ENCODE measurements around the gene ZNF655. TPM values are rescaled to one million over a fixed set of nuclear protein-coding genes. Genes with fewer than 3 reads are reported as not detected.

The ZNF655 gene
- total RNA-seq, 5 donors from 2014 or later (not counting 1 experiment from before 2014, with no cell fraction given): 145 to 163 (median 157) TPM

- Histone ChIP-seq H3K4me1 (ENCODE audit: control insufficient read depth in 1 of 2, extremely low read depth in 1 of 2, insufficient read depth in 2 of 2, low read length in 2 of 2) (no peaks in the 10 kb centered on the region), H3K4me3 (ENCODE audit: control insufficient read depth in 1 of 2, extremely low read depth in 1 of 2, low read length in 1 of 2) (no peak overlapping the region), H3K9me3 (peaks cover 11% of the 10 kb centered on the region), H3K27me3 (replicated peaks in 1 of 2; ENCODE audit: control insufficient read depth in 2 of 2, extremely low read depth in 1 of 2, insufficient read depth in 2 of 2, low read length in 1 of 2) (no peaks in the 10 kb centered on the region), H3K27ac (ENCODE audit: low read length) (no peak overlapping the region), H3K36me3 (ENCODE audit: control insufficient read depth in 2 of 2, extremely low read depth in 1 of 2, insufficient read depth in 1 of 2, low read length in 1 of 2) (peaks cover 8 to 10% of the 10 kb centered on the region in 2 donors)
- no peaks in the 10 kb centered on the region for H3K4me1 Mint-ChIP-seq
- H3K36me3 Mint-ChIP-seq: peaks cover 32% of the 10 kb centered on the region
- peaks cover 14 to 31% (median 30%) of the 10 kb centered on the region in 3 donors for H3K9me3 Mint-ChIP-seq
- no peaks in the 10 kb centered on the region for H3K27me3 Mint-ChIP-seq
- no peak overlapping the region for H3K27ac Mint-ChIP-seq
- WGBS (ENCODE audit: insufficient coverage): no CpG with 5 or more reads among the region's 2 CpGs
- no peak overlapping the region for H3K4me3 Mint-ChIP-seq
- ChIA-PET CTCF (no interaction called here), POLR2A (no interaction called here)
- ATAC-seq (replicated peaks in 1 of 4) (no peak), DNase-seq (no peak)
Measured at GRCh38 chr7:99535667-99536066, 22.8 kb upstream of the ZNF655 start.

- H3K27me3 ChIP-seq (replicated peaks in 1 of 2; ENCODE audit: control insufficient read depth in 2 of 2, extremely low read depth in 1 of 2, insufficient read depth in 2 of 2, low read length in 1 of 2): no peaks in the 10 kb centered on the region
- peaks cover 0 to 2% of the 10 kb centered on the region in 2 donors for H3K36me3 ChIP-seq (ENCODE audit: control insufficient read depth in 2 of 2, extremely low read depth in 1 of 2, insufficient read depth in 1 of 2, low read length in 1 of 2)
- Mint-ChIP-seq H3K4me1 (no peaks in the 10 kb centered on the region), H3K27me3 (no peaks in the 10 kb centered on the region), H3K36me3 (no peaks in the 10 kb centered on the region), H3K27ac (no peak overlapping the region), H3K4me3 (no peak overlapping the region), H3K9me3 (peaks cover 10 to 25% (median 18%) of the 10 kb centered on the region in 3 donors)
- no peak for DNase-seq
- H3K4me3 ChIP-seq (ENCODE audit: control insufficient read depth in 1 of 2, extremely low read depth in 1 of 2, low read length in 1 of 2): no peak overlapping the region
- H3K4me1 ChIP-seq (ENCODE audit: control insufficient read depth in 1 of 2, extremely low read depth in 1 of 2, insufficient read depth in 2 of 2, low read length in 2 of 2): no peaks in the 10 kb centered on the region
- H3K9me3 ChIP-seq: no peaks in the 10 kb centered on the region
- ATAC-seq (replicated peaks in 1 of 4): no peak
- no peak overlapping the region for H3K27ac ChIP-seq (ENCODE audit: low read length)
- 90% methylated on average over 2 of the region's 7 CpGs for WGBS (ENCODE audit: insufficient coverage)
- CTCF ChIA-PET: interaction anchor here in 1 of 2 donors (0.6 kb wide), 1 partner anchor 438 kb away, joined by 3 read pairs; no protein-coding TSS in a partner anchor
- POLR2A ChIA-PET: interaction anchor here in 1 of 2 donors (0.7 kb wide), 1 partner anchor 1087 kb away, joined by 5 read pairs; no protein-coding TSS in a partner anchor
Measured at GRCh38 chr7:99539213-99539811, 19.1 kb upstream of the ZNF655 start.

- peaks cover 10 to 22% (median 18%) of the 10 kb centered on the region in 3 donors for H3K9me3 Mint-ChIP-seq
- ChIA-PET CTCF (interaction anchor here in 1 of 2 donors (1.2 kb wide), 1 partner anchor 15 kb away, joined by 3 read pairs; no protein-coding TSS in a partner anchor), POLR2A (interaction anchor here in 1 of 2 donors (0.6 kb wide), 1 partner anchor 367 kb away, joined by 3 read pairs; no protein-coding TSS in a partner anchor)
Measured at GRCh38 chr7:99540542-99540941, 17.9 kb upstream of the ZNF655 start.

DNA sequence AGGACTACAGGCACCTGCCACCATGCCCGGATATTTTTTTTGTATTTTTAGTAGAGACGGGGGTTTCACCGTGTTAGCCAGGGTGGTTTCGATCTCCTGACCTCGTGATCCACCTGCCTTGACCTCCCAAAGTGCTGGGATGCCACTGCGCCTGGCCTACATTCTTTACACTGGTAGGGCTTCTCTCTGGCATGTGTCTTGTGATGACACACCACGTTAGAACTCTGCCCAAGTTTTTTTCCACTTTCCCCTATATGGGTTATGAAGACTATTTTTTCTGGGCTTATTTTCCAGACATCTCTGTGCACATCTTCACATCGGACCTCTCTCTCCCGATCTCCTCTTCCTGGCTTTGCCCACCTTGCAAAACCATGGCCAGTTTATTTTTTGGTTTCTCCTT lies 17.2 kb upstream of the ZNF655 start:
- Histone ChIP-seq H3K4me3 (ENCODE audit: control insufficient read depth in 1 of 2, extremely low read depth in 1 of 2, low read length in 1 of 2) (no peak overlapping the region), H3K36me3 (ENCODE audit: control insufficient read depth in 2 of 2, extremely low read depth in 1 of 2, insufficient read depth in 1 of 2, low read length in 1 of 2) (peaks cover 0 to 2% of the 10 kb centered on the region in 2 donors), H3K27me3 (replicated peaks in 1 of 2; ENCODE audit: control insufficient read depth in 2 of 2, extremely low read depth in 1 of 2, insufficient read depth in 2 of 2, low read length in 1 of 2) (no peaks in the 10 kb centered on the region), H3K4me1 (ENCODE audit: control insufficient read depth in 1 of 2, extremely low read depth in 1 of 2, insufficient read depth in 2 of 2, low read length in 2 of 2) (no peaks in the 10 kb centered on the region), H3K27ac (ENCODE audit: low read length) (no peak overlapping the region), H3K9me3 (no peaks in the 10 kb centered on the region)
- ATAC-seq (replicated peaks in 1 of 4) (no peak), DNase-seq (no peak)
- no peaks in the 10 kb centered on the region for H3K27me3 Mint-ChIP-seq
- 100% methylated on average over 4 of the region's 9 CpGs for WGBS (ENCODE audit: insufficient coverage)
- CTCF ChIA-PET: interaction anchor here in 1 of 2 donors (0.7 kb wide), 1 partner anchor 73 kb away, joined by 3 read pairs; no protein-coding TSS in a partner anchor
- peaks cover 10 to 22% (median 18%) of the 10 kb centered on the region in 3 donors for H3K9me3 Mint-ChIP-seq
- no peak overlapping the region for H3K27ac Mint-ChIP-seq
- H3K4me1 Mint-ChIP-seq: no peaks in the 10 kb centered on the region
- no peaks in the 10 kb centered on the region for H3K36me3 Mint-ChIP-seq
- POLR2A ChIA-PET: no interaction called here
- no peak overlapping the region for H3K4me3 Mint-ChIP-seq

More at GRCh38 chr7:99540542-99540941, 17.9 kb upstream of the ZNF655 start:
- Histone ChIP-seq H3K4me3 (ENCODE audit: control insufficient read depth in 1 of 2, extremely low read depth in 1 of 2, low read length in 1 of 2) (peak overlapping the region in 1 of 2 donors; percentile 1), H3K9me3 (no peaks in the 10 kb centered on the region), H3K4me1 (ENCODE audit: control insufficient read depth in 1 of 2, extremely low read depth in 1 of 2, insufficient read depth in 2 of 2, low read length in 2 of 2) (no peaks in the 10 kb centered on the region), H3K27me3 (replicated peaks in 1 of 2; ENCODE audit: control insufficient read depth in 2 of 2, extremely low read depth in 1 of 2, insufficient read depth in 2 of 2, low read length in 1 of 2) (no peaks in the 10 kb centered on the region), H3K27ac (ENCODE audit: low read length) (no peak overlapping the region), H3K36me3 (ENCODE audit: control insufficient read depth in 2 of 2, extremely low read depth in 1 of 2, insufficient read depth in 1 of 2, low read length in 1 of 2) (peaks cover 0 to 2% of the 10 kb centered on the region in 2 donors)
- Mint-ChIP-seq H3K36me3 (no peaks in the 10 kb centered on the region), H3K4me3 (no peak overlapping the region), H3K27ac (no peak overlapping the region), H3K4me1 (no peaks in the 10 kb centered on the region), H3K27me3 (no peaks in the 10 kb centered on the region)
- no peak for DNase-seq
- WGBS (ENCODE audit: insufficient coverage): 100% methylated on average over 3 of the region's 5 CpGs
- ATAC-seq (replicated peaks in 1 of 4): no peak

GRCh38 chr7:99543081-99543671 lies 15.3 kb upstream of the ZNF655 start:
- Mint-ChIP-seq H3K36me3 (peaks cover 8% of the 10 kb centered on the region), H3K9me3 (peaks cover 10 to 18% (median 18%) of the 10 kb centered on the region in 3 donors), H3K4me3 (no peak overlapping the region), H3K27me3 (no peaks in the 10 kb centered on the region), H3K4me1 (no peaks in the 10 kb centered on the region), H3K27ac (no peak overlapping the region)
- Histone ChIP-seq H3K4me3 (ENCODE audit: control insufficient read depth in 1 of 2, extremely low read depth in 1 of 2, low read length in 1 of 2) (no peak overlapping the region), H3K9me3 (no peaks in the 10 kb centered on the region), H3K27me3 (replicated peaks in 1 of 2; ENCODE audit: control insufficient read depth in 2 of 2, extremely low read depth in 1 of 2, insufficient read depth in 2 of 2, low read length in 1 of 2) (no peaks in the 10 kb centered on the region), H3K36me3 (ENCODE audit: control insufficient read depth in 2 of 2, extremely low read depth in 1 of 2, insufficient read depth in 1 of 2, low read length in 1 of 2) (peaks cover 2 to 6% of the 10 kb centered on the region in 2 donors), H3K4me1 (ENCODE audit: control insufficient read depth in 1 of 2, extremely low read depth in 1 of 2, insufficient read depth in 2 of 2, low read length in 2 of 2) (no peaks in the 10 kb centered on the region), H3K27ac (ENCODE audit: low read length) (no peak overlapping the region)
- 96% methylated on average over 34 of the region's 34 CpGs for WGBS (ENCODE audit: insufficient coverage)
- ATAC-seq (replicated peaks in 1 of 4) (no peak), DNase-seq (no peak)
- POLR2A ChIA-PET: no interaction called here
- CTCF ChIA-PET: no interaction called here

DNA sequence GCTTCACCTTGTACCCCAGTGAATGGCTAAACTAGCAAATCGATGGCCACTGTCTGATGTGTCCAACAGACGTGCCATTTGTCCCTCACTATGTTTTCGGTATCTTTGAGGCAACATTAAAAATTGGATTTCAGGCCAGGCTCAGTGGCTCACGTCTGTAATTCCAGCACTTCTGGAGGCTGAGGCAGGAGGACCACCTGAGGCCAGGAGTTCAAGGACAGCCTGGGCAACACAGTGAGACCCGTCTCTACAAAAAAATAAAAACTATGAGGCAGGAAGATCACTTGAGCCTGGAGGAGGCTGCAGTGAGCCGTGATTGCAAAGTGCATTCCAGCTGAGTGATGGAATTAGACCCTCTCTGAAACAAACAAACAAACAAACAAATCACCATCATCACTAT lies 14.5 kb upstream of the ZNF655 start:
- CTCF ChIA-PET: no interaction called here
- 88% methylated on average over 4 of the region's 6 CpGs for WGBS (ENCODE audit: insufficient coverage)
- Mint-ChIP-seq H3K36me3 (peaks cover 12% of the 10 kb centered on the region), H3K4me3 (no peak overlapping the region), H3K9me3 (peaks cover 7 to 18% (median 15%) of the 10 kb centered on the region in 3 donors), H3K4me1 (no peaks in the 10 kb centered on the region), H3K27me3 (no peaks in the 10 kb centered on the region), H3K27ac (no peak overlapping the region)
- Histone ChIP-seq H3K36me3 (ENCODE audit: control insufficient read depth in 2 of 2, extremely low read depth in 1 of 2, insufficient read depth in 1 of 2, low read length in 1 of 2) (peaks cover 2 to 8% of the 10 kb centered on the region in 2 donors), H3K4me1 (ENCODE audit: control insufficient read depth in 1 of 2, extremely low read depth in 1 of 2, insufficient read depth in 2 of 2, low read length in 2 of 2) (no peaks in the 10 kb centered on the region), H3K27me3 (replicated peaks in 1 of 2; ENCODE audit: control insufficient read depth in 2 of 2, extremely low read depth in 1 of 2, insufficient read depth in 2 of 2, low read length in 1 of 2) (no peaks in the 10 kb centered on the region), H3K27ac (ENCODE audit: low read length) (no peak overlapping the region), H3K4me3 (ENCODE audit: control insufficient read depth in 1 of 2, extremely low read depth in 1 of 2, low read length in 1 of 2) (no peak overlapping the region), H3K9me3 (no peaks in the 10 kb centered on the region)
- ATAC-seq (replicated peaks in 1 of 4) (no peak), DNase-seq (no peak)
- POLR2A ChIA-PET: interaction anchor here in 1 of 2 donors (0.7 kb wide), 1 partner anchor 1569 kb away, joined by 3 read pairs; no protein-coding TSS in a partner anchor

Measured in T-cell (primary cell).